AG04449 (cell line): ENCODE data around the gene SMURF1.

Experiments
- CTCF ChIA-PET: fragments of 350-600 bp; formaldehyde crosslinking; extraction: SDS; loops from one replicate; lab custom pipeline; 2021; ENCODE audit warnings: antibody characterized with exemption; lab: Yijun Ruan, JAX
- POLR2A ChIA-PET: fragments of 400-600, 350-600 bp; formaldehyde crosslinking; extraction: SDS; loops from one replicate; lab custom pipeline; 2020; ENCODE audit warnings: antibody characterized with exemption, inconsistent platforms; lab: Yijun Ruan, JAX
- DNase-seq: peaks from one replicate; pipeline ENCODE4 v3.0.0-alpha.2; 2010; ENCODE audit warnings: low read depth, low spot score
- H3K4me3 ChIP-seq: 2 replicates; pipeline ENCODE4 v1.5.1; 2011; ENCODE audit warnings: low read depth, mild to moderate bottlenecking, control low read depth, low read length
- TF ChIP-seq, protein P1 (sequence below): IDR thresholded peaks from one replicate; pipeline ENCODE4 v1.5.1; 2011; ENCODE audit warnings: mild to moderate bottlenecking, moderate library complexity, low read length, control low read depth, inconsistent platforms; ENCODE audit not compliant: insufficient read depth; ENCODE audit errors: missing control alignments

The SMURF1 gene

DNA sequence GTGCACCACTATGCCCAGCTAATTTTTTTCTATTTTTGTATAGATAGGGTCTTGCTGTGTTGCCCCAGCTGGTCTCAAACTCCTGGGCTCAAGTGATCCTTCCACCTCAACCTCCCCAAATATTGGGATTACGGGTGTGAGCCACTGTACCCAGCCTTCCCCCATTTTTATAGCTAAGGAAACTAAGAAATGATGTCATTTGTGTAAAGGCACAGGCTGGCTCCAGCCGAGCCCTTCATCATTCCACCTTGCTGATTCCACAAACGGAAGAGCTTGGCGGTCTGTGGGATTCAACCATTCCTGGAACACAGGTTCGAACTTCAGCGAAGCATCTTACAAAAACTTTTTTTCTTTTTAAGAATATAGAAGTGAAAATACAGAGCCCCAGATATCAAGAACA is 14.4 kb downstream of the SMURF1 start:
- no peak for DNase-seq
- CTCF ChIA-PET = interaction anchor here (1.2 kb wide), 1 partner anchor 9 kb away, joined by 3 read pairs; no protein-coding TSS in a partner anchor
- TF ChIP-seq, protein P1, sequence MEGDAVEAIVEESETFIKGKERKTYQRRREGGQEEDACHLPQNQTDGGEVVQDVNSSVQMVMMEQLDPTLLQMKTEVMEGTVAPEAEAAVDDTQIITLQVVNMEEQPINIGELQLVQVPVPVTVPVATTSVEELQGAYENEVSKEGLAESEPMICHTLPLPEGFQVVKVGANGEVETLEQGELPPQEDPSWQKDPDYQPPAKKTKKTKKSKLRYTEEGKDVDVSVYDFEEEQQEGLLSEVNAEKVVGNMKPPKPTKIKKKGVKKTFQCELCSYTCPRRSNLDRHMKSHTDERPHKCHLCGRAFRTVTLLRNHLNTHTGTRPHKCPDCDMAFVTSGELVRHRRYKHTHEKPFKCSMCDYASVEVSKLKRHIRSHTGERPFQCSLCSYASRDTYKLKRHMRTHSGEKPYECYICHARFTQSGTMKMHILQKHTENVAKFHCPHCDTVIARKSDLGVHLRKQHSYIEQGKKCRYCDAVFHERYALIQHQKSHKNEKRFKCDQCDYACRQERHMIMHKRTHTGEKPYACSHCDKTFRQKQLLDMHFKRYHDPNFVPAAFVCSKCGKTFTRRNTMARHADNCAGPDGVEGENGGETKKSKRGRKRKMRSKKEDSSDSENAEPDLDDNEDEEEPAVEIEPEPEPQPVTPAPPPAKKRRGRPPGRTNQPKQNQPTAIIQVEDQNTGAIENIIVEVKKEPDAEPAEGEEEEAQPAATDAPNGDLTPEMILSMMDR = no peak
- POLR2A ChIA-PET = no interaction called here
- H3K4me3 ChIP-seq = no peak overlapping the region

DNA sequence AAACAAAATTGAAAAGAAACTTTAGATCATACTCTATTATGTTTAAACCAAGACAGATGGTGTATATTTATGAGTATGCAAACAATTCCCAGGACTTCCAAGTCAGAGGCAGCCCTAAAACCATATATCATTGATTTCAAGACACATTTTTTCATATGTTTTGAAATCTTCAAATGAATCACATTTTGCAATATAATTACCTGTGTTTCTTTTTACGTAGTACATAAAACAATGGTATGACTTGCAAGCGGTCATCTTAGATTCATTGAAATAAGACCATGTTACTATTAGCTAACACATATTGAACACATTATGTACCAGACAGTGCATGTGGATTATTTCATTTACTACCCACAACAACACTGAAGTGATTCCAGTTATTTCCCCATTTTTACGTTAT is 14.9 kb downstream of the SMURF1 start:
- no peak overlapping the region for H3K4me3 ChIP-seq
- CTCF ChIA-PET = interaction anchor here (1.2 kb wide), 1 partner anchor 8 kb away, joined by 3 read pairs; no protein-coding TSS in a partner anchor
- DNase-seq = no peak
- TF ChIP-seq, protein P1 = no peak
- POLR2A ChIA-PET = no interaction called here

DNA sequence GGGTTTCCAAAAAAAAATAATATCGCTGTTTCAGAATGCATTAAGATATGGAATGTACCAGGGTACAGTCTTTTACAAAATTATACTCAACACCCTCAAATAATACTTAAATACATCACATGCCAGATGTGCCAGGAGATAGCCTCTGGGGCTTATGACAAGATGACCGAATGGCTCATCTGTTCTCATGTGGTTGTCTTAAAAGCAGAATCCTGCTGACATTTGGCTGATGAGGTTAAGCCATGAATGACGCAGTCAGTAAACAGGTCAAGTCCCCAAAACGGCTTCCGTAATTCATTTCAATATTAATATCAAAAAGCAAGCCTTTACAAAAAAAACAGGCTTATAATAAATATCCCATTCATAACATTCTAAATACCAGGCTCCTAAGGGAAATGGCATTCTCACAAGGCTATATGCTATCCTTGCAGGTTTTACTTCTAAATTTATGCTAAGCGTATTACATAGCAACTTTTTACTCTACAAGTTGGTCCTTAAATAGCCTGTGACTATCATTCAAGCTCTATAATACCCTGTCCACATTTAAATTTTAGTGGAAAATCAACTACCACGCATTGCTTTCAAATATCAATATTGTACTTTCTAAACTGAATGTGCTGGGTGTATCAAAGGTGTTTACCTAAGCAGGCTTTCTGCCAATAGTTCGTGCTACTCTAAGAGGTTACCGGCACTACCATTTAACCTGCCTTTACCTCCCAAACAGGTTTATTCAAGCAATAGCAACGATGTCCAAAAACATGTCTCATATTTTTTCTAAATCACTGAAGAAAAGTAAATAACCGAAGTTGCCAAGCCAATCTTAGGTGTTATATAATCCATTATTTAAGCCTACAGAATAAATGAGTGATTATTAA is 15.6 kb downstream of the SMURF1 start:
- no peak overlapping the region for H3K4me3 ChIP-seq
- ChIA-PET POLR2A (no interaction called here), CTCF (no interaction called here)
- TF ChIP-seq, protein P1 = no peak
- no peak for DNase-seq

DNA sequence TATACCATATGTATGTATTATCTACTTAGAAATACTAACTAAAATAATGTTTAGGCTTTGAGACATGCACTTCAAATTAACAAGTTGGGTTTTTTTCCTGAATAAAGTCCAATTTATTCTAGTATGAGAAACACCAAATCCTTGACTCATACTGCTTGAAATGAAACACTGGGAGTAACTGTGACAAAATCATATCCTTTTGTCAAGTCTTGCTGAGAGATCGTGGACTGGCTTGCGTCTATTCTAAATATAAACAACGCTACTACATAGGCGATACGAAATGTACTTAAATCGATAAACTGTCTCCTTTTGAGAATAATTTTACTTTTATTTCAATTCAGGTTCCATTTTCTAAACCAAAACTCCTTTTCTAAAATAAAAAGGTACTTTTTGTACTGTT is 16.3 kb downstream of the SMURF1 start:
- POLR2A ChIA-PET = no interaction called here
- H3K4me3 ChIP-seq = no peak overlapping the region
- CTCF ChIA-PET = interaction anchor here (1.7 kb wide), 1 partner anchor 10 kb away, joined by 5 read pairs; no protein-coding TSS in a partner anchor

DNA sequence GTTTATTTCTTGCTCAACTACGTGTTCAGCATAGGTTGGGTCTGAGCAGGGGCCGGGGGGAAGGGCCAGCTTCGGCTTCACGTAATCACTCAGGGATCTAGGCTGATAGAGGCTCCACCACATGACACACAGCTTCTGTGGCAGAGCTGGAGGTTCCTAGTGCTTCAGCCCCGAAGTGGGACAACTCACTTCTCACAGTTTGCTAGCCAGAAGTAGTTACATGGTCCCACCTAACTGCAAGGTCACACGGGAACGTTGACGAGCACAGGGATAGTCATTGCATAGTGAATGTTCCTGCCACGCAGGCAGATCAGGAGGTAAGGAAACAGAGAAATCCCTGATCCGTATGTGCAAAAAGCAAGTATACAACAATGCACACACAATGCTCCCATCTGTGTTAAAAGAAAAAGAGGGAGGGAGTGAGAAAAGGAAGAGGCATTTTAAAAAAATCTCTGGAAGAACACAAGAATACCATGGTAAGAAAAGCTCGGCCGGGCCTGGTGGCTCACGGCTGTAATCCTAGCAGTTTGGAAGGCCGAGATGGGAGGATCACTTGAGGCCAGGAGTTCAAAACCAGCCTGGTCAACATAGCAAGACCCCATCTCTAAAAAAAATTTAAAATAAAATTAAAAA is 16.9 kb downstream of the SMURF1 start:
- TF ChIP-seq, protein P1 = no peak
- no peak overlapping the region for H3K4me3 ChIP-seq
- ChIA-PET CTCF (interaction anchor here (1.7 kb wide), 1 partner anchor 10 kb away, joined by 5 read pairs; no protein-coding TSS in a partner anchor), POLR2A (no interaction called here)
- DNase-seq = no peak

More for the DNA sequence above, 16.3 kb downstream of the SMURF1 start:
- DNase-seq = no peak
- TF ChIP-seq, protein P1 = no peak

DNA sequence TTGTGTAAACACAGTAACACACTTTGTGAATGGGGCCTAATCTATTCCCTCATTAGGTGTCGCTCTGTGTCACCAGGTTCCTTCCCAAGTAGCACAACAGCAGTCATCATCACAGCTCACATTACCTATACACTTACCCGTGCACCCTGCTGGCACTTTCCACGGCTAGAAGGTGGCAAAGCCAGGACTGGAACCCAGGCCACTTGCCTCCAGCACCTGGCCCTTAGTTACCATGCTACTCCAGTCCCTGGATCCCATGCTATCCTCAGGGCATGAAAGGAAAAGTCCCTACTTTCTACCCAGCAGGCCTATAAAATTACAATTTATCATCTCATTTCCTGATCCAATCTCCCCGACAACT is 18.4 kb downstream of the SMURF1 start:
- no peak for DNase-seq

More for the DNA sequence above, 18.4 kb downstream of the SMURF1 start:
- H3K4me3 ChIP-seq = no peak overlapping the region
- TF ChIP-seq, protein P1 = no peak
- CTCF ChIA-PET = no interaction called here
- POLR2A ChIA-PET = no interaction called here
